Activated CD4-positive, CD25-positive, alpha-beta regulatory T cell treated with anti-CD3 and anti-CD28 coated beads, Interleukin-2, amount 50 U/mL, for 24 hours (primary cell): ENCODE measurements around the gene RYR1.

Experiments used
- ATAC-seq, 2 donors: fragments of 150-1000 bp; cut with Tn5 transposase; one replicate each; pipeline ENCODE4 v1.10.0; 2021; ENCODE audit warnings: mild to moderate bottlenecking in 1 of 2, moderate library complexity in 1 of 2

The RYR1 gene

GRCh38 chr19:38429055-38429810 is 4.3 kb upstream of the RYR1 start:
- ATAC-seq: peak; percentile 55 to 62

- no peak for ATAC-seq
Measured at GRCh38 chr19:38429811-38430156, 3.7 kb upstream of the RYR1 start.

- no peak for ATAC-seq
Measured at GRCh38 chr19:38430931-38431330, 2.6 kb upstream of the RYR1 start.

- ATAC-seq: no peak
Measured at GRCh38 chr19:38434549-38435051, 1.1 kb downstream of the RYR1 start.

GRCh38 chr19:38437295-38437694 is 3.8 kb downstream of the RYR1 start:
- no peak for ATAC-seq

- no peak for ATAC-seq
Measured at GRCh38 chr19:38437917-38438316, 4.4 kb downstream of the RYR1 start.

- no peak for ATAC-seq
Measured at GRCh38 chr19:38440592-38440991, 7.1 kb downstream of the RYR1 start.

- ATAC-seq: peak in 1 of 2 donors; percentile 67
Measured at GRCh38 chr19:38441657-38442348, 8.3 kb downstream of the RYR1 start.

- no peak for ATAC-seq
Measured at GRCh38 chr19:38442736-38443135, 9.2 kb downstream of the RYR1 start.

GRCh38 chr19:38443458-38443999 is 10.0 kb downstream of the RYR1 start:
- ATAC-seq: no peak

- ATAC-seq: no peak
Measured at GRCh38 chr19:38444026-38444425, 10.5 kb downstream of the RYR1 start.

GRCh38 chr19:38445362-38445761 is 11.9 kb downstream of the RYR1 start:
- no peak for ATAC-seq

- ATAC-seq: no peak
Measured at GRCh38 chr19:38448225-38448624, 14.7 kb downstream of the RYR1 start.

GRCh38 chr19:38449518-38449917 is 16.0 kb downstream of the RYR1 start:
- no peak for ATAC-seq

GRCh38 chr19:38451036-38451435 is 17.5 kb downstream of the RYR1 start:
- ATAC-seq: no peak

- ATAC-seq: no peak
Measured at GRCh38 chr19:38451629-38452028, 18.1 kb downstream of the RYR1 start.

- ATAC-seq: peak in 1 of 2 donors; percentile 33
Measured at GRCh38 chr19:38452430-38453366, 19.2 kb downstream of the RYR1 start.

- ATAC-seq: no peak
Measured at GRCh38 chr19:38453596-38453995, 20.1 kb downstream of the RYR1 start.

GRCh38 chr19:38455031-38455430 is 21.5 kb downstream of the RYR1 start:
- ATAC-seq: no peak

GRCh38 chr19:38457202-38457601 is 23.7 kb downstream of the RYR1 start:
- ATAC-seq: no peak

GRCh38 chr19:38457690-38458405 is 24.4 kb downstream of the RYR1 start:
- no peak for ATAC-seq

GRCh38 chr19:38458991-38459390 is 25.5 kb downstream of the RYR1 start:
- ATAC-seq: no peak
